ENCODE measurements around the gene SPG11. TPM values are rescaled to one million over a fixed set of nuclear protein-coding genes. Genes with fewer than 3 reads are reported as not detected.

Gene SPG11
- total and polyA plus RNA-seq, 10 of the 15 experiments (the other 5 are each of a cell fraction or from before 2014, with no cell fraction given): 22.1 to 85.1 (median 47.2) TPM

- TF ChIP-seq CTCF (IDR thresholded peaks at IDR 0.05 in 2 of 3, conservative IDR thresholded peaks at IDR 0.05 in 1 of 3; ENCODE audit: control insufficient read depth in 2 of 3, extremely low read depth in 1 of 3, insufficient read depth in 1 of 3, low read depth in 3 of 3, low read length in 3 of 3) (no peak), HDAC6 (IDR thresholded peaks at IDR 0.05; ENCODE audit: unreplicated experiment) (no peak), SREBF1 (IDR thresholded peaks at IDR 0.05; ENCODE audit: low read length) (no peak), TBL1XR1 (IDR thresholded peaks at IDR 0.05; ENCODE audit: low read depth, low read length) (no peak), LARP7 (IDR thresholded peaks at IDR 0.05) (no peak), SIX5 (IDR thresholded peaks at IDR 0.05; ENCODE audit: low read depth, low read length, severe bottlenecking) (no peak), IKZF2 (IDR thresholded peaks at IDR 0.05) (no peak), MTA3 (IDR thresholded peaks at IDR 0.05; ENCODE audit: borderline replicate concordance, low read length) (no peak)
- TF ChIP-seq, protein P1, sequence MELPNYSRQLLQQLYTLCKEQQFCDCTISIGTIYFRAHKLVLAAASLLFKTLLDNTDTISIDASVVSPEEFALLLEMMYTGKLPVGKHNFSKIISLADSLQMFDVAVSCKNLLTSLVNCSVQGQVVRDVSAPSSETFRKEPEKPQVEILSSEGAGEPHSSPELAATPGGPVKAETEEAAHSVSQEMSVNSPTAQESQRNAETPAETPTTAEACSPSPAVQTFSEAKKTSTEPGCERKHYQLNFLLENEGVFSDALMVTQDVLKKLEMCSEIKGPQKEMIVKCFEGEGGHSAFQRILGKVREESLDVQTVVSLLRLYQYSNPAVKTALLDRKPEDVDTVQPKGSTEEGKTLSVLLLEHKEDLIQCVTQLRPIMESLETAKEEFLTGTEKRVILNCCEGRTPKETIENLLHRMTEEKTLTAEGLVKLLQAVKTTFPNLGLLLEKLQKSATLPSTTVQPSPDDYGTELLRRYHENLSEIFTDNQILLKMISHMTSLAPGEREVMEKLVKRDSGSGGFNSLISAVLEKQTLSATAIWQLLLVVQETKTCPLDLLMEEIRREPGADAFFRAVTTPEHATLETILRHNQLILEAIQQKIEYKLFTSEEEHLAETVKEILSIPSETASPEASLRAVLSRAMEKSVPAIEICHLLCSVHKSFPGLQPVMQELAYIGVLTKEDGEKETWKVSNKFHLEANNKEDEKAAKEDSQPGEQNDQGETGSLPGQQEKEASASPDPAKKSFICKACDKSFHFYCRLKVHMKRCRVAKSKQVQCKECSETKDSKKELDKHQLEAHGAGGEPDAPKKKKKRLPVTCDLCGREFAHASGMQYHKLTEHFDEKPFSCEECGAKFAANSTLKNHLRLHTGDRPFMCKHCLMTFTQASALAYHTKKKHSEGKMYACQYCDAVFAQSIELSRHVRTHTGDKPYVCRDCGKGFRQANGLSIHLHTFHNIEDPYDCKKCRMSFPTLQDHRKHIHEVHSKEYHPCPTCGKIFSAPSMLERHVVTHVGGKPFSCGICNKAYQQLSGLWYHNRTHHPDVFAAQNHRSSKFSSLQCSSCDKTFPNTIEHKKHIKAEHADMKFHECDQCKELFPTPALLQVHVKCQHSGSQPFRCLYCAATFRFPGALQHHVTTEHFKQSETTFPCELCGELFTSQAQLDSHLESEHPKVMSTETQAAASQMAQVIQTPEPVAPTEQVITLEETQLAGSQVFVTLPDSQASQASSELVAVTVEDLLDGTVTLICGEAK (IDR thresholded peaks at IDR 0.05; ENCODE audit: borderline replicate concordance): no peak
These were observed 56.7 kb downstream of the SPG11 start (continued) for GRCh38 chr15:44606740-44607139.
